GM12878 (cell line): ENCODE measurements around the gene RNF32. TPM values are rescaled to one million over a fixed set of nuclear protein-coding genes. Genes with fewer than 3 reads are reported as not detected.

Experiments
- GABPA ChIP-seq: IDR thresholded peaks from 2 replicates; pipeline ENCODE4 v1.6.1; 2014; ENCODE audit warnings: antibody characterized with exemption, low read depth, mild to moderate bottlenecking, inconsistent platforms
- GATAD2B ChIP-seq: fragments of 450-650 bp; conservative IDR thresholded peaks from 2 replicates; pipeline ENCODE4 v1.6.1; 2017; ENCODE audit warnings: low read depth, mild to moderate bottlenecking, moderate library complexity
- PAX5 ChIP-seq: IDR thresholded peaks from 2 replicates; pipeline ENCODE4 v1.6.1; 2011; ENCODE audit warnings: low read depth, low read length, borderline replicate concordance
- POLR2A ChIP-seq: IDR thresholded peaks from 2 replicates; pipeline ENCODE4 v1.6.1; 2011; ENCODE audit warnings: low read depth, mild to moderate bottlenecking, low read length
- RUNX3 ChIP-seq: IDR thresholded peaks from 2 replicates; pipeline ENCODE4 v1.6.1; 2012; ENCODE audit warnings: low read length, inconsistent platforms
- polyA plus RNA-seq, 11 experiments: library from polyadenylated mRNA; depleted of rRNA in 4 of 11; unstranded in 6 of 11; stranded (reverse) in 5 of 11; fragments of >200 nt; fragmentation: Nextera tagmentation in 4 of 11; fragmentation: Illumina TruSeq in 1 of 11; extraction: Ambion mirVana in 4 of 11; extraction: Trizol in 1 of 11; gene quantifications; 1 replicate in 1 of 11; 2 replicates in 10 of 11; pipeline versions ENCODE4 v1.2.1 to v1.2.3, GENCODE V29; 2011 to 2016; ENCODE audit warnings: inconsistent platforms in 2 of 11, missing spikeins in 2 of 11, low read depth in 1 of 11
- total RNA-seq, 4 experiments: library from RNA; depleted of rRNA in 3 of 4; stranded (reverse); fragments of >200 nt in 3 of 4; fragmentation: Illumina TruSeq in 1 of 4; extraction: Trizol in 1 of 4; gene quantifications; 2 replicates each; pipeline versions ENCODE4 v1.2.1 to v1.2.3, GENCODE V29; 2013 to 2021
- TF ChIP-seq, protein P1 (sequence below): fragments of 450-650 bp; formaldehyde crosslinking; IDR thresholded peaks from 2 replicates; pipeline ENCODE4 v1.4.0; 2020; ENCODE audit warnings: mild to moderate bottlenecking, moderate library complexity
- TF ChIP-seq, protein P2 (sequence below): fragments of 450-650 bp; IDR thresholded peaks from 2 replicates; pipeline ENCODE4 v1.6.1; 2017; ENCODE audit warnings: mild to moderate bottlenecking
- TF ChIP-seq, protein P3 (sequence below): fragments of 450-650 bp; IDR thresholded peaks from 2 replicates; pipeline ENCODE4 v1.6.1; 2016; ENCODE audit warnings: mild to moderate bottlenecking
- TF ChIP-seq, protein P4 (sequence below): IDR thresholded peaks from 2 replicates; pipeline ENCODE4 v1.6.1; 2012; ENCODE audit warnings: low read depth, low read length, improper control_type of control experiment
- TF ChIP-seq, protein P5 (sequence below): fragments of 450-650 bp; IDR thresholded peaks from 2 replicates; pipeline ENCODE4 v1.6.1; 2018; ENCODE audit warnings: mild to moderate bottlenecking, low read depth, moderate library complexity; ENCODE audit not compliant: partially characterized antibody
- TF ChIP-seq, protein P6 (sequence below): fragments of 450-650 bp; IDR thresholded peaks from 2 replicates; pipeline ENCODE4 v1.6.1; 2016; ENCODE audit warnings: mild to moderate bottlenecking
- TF ChIP-seq, protein P7 (sequence below): fragments of 450-650 bp; IDR thresholded peaks from 2 replicates; pipeline ENCODE4 v1.6.1; 2018; ENCODE audit warnings: borderline replicate concordance, mild to moderate bottlenecking; ENCODE audit not compliant: partially characterized antibody

The RNF32 gene
- total and polyA plus RNA-seq, 10 of the 15 experiments (the other 5 are each of a cell fraction or from before 2014, with no cell fraction given): 2.5 to 7.2 (median 3.7) TPM

DNA sequence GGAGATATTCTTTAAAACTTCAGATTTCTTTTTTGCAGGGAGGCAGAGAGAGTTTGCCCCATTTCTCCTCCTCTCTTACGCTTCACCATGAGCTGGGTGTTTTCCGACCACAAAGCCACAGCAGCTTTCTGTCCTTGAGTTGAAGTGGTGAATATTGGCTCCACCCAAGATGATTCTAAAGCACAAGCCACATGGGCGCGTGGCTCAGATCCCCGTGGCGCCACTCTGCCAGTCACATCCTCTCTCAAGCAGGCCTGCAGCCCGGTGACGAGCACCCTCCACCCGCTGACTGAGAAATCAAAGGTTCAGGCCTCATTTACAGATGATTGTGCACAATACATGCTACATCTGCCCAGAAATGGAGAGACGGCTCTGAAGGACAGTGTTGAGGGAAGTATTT lies 27.6 kb upstream of the RNF32 start (continued):
- TF ChIP-seq, protein P1, sequence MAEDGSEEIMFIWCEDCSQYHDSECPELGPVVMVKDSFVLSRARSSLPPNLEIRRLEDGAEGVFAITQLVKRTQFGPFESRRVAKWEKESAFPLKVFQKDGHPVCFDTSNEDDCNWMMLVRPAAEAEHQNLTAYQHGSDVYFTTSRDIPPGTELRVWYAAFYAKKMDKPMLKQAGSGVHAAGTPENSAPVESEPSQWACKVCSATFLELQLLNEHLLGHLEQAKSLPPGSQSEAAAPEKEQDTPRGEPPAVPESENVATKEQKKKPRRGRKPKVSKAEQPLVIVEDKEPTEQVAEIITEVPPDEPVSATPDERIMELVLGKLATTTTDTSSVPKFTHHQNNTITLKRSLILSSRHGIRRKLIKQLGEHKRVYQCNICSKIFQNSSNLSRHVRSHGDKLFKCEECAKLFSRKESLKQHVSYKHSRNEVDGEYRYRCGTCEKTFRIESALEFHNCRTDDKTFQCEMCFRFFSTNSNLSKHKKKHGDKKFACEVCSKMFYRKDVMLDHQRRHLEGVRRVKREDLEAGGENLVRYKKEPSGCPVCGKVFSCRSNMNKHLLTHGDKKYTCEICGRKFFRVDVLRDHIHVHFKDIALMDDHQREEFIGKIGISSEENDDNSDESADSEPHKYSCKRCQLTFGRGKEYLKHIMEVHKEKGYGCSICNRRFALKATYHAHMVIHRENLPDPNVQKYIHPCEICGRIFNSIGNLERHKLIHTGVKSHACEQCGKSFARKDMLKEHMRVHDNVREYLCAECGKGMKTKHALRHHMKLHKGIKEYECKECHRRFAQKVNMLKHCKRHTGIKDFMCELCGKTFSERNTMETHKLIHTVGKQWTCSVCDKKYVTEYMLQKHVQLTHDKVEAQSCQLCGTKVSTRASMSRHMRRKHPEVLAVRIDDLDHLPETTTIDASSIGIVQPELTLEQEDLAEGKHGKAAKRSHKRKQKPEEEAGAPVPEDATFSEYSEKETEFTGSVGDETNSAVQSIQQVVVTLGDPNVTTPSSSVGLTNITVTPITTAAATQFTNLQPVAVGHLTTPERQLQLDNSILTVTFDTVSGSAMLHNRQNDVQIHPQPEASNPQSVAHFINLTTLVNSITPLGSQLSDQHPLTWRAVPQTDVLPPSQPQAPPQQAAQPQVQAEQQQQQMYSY (CRISPR knock-in tag): no peak
- TF ChIP-seq RUNX3 (peak; percentile 85), GATAD2B (no peak), PAX5 (0 out of 2 replicates have a peak, but pooled peaks have one; percentile 15), GABPA (no peak), POLR2A (no peak)
- TF ChIP-seq, protein P2, sequence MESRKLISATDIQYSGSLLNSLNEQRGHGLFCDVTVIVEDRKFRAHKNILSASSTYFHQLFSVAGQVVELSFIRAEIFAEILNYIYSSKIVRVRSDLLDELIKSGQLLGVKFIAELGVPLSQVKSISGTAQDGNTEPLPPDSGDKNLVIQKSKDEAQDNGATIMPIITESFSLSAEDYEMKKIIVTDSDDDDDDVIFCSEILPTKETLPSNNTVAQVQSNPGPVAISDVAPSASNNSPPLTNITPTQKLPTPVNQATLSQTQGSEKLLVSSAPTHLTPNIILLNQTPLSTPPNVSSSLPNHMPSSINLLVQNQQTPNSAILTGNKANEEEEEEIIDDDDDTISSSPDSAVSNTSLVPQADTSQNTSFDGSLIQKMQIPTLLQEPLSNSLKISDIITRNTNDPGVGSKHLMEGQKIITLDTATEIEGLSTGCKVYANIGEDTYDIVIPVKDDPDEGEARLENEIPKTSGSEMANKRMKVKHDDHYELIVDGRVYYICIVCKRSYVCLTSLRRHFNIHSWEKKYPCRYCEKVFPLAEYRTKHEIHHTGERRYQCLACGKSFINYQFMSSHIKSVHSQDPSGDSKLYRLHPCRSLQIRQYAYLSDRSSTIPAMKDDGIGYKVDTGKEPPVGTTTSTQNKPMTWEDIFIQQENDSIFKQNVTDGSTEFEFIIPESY: peak; percentile 97
- TF ChIP-seq, protein P3, sequence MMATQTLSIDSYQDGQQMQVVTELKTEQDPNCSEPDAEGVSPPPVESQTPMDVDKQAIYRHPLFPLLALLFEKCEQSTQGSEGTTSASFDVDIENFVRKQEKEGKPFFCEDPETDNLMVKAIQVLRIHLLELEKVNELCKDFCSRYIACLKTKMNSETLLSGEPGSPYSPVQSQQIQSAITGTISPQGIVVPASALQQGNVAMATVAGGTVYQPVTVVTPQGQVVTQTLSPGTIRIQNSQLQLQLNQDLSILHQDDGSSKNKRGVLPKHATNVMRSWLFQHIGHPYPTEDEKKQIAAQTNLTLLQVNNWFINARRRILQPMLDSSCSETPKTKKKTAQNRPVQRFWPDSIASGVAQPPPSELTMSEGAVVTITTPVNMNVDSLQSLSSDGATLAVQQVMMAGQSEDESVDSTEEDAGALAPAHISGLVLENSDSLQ: peak; percentile 58; the same call in 1 of the 2 replicates
- TF ChIP-seq, protein P4, sequence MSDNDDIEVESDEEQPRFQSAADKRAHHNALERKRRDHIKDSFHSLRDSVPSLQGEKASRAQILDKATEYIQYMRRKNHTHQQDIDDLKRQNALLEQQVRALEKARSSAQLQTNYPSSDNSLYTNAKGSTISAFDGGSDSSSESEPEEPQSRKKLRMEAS: peak; percentile 40; the same call in 1 of the 2 replicates
- TF ChIP-seq, protein P5, sequence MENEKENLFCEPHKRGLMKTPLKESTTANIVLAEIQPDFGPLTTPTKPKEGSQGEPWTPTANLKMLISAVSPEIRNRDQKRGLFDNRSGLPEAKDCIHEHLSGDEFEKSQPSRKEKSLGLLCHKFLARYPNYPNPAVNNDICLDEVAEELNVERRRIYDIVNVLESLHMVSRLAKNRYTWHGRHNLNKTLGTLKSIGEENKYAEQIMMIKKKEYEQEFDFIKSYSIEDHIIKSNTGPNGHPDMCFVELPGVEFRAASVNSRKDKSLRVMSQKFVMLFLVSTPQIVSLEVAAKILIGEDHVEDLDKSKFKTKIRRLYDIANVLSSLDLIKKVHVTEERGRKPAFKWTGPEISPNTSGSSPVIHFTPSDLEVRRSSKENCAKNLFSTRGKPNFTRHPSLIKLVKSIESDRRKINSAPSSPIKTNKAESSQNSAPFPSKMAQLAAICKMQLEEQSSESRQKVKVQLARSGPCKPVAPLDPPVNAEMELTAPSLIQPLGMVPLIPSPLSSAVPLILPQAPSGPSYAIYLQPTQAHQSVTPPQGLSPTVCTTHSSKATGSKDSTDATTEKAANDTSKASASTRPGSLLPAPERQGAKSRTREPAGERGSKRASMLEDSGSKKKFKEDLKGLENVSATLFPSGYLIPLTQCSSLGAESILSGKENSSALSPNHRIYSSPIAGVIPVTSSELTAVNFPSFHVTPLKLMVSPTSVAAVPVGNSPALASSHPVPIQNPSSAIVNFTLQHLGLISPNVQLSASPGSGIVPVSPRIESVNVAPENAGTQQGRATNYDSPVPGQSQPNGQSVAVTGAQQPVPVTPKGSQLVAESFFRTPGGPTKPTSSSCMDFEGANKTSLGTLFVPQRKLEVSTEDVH: no peak
- TF ChIP-seq, protein P6, sequence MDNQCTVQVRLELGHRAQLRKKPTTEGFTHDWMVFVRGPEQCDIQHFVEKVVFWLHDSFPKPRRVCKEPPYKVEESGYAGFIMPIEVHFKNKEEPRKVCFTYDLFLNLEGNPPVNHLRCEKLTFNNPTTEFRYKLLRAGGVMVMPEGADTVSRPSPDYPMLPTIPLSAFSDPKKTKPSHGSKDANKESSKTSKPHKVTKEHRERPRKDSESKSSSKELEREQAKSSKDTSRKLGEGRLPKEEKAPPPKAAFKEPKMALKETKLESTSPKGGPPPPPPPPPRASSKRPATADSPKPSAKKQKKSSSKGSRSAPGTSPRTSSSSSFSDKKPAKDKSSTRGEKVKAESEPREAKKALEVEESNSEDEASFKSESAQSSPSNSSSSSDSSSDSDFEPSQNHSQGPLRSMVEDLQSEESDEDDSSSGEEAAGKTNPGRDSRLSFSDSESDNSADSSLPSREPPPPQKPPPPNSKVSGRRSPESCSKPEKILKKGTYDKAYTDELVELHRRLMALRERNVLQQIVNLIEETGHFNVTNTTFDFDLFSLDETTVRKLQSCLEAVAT: peak; percentile 69
- TF ChIP-seq, protein P7, sequence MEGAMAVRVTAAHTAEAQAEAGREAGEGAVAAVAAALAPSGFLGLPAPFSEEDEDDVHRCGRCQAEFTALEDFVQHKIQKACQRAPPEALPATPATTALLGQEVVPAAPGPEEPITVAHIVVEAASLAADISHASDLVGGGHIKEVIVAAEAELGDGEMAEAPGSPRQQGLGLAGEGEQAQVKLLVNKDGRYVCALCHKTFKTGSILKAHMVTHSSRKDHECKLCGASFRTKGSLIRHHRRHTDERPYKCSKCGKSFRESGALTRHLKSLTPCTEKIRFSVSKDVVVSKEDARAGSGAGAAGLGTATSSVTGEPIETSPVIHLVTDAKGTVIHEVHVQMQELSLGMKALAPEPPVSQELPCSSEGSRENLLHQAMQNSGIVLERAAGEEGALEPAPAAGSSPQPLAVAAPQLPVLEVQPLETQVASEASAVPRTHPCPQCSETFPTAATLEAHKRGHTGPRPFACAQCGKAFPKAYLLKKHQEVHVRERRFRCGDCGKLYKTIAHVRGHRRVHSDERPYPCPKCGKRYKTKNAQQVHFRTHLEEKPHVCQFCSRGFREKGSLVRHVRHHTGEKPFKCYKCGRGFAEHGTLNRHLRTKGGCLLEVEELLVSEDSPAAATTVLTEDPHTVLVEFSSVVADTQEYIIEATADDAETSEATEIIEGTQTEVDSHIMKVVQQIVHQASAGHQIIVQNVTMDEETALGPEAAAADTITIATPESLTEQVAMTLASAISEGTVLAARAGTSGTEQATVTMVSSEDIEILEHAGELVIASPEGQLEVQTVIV: no peak
